GM21529 (cell line): ENCODE results near the gene CCDC102A.

Experiments used
- ATAC-seq: cut with Tn5 transposase; IDR thresholded peaks from one replicate; pipeline ENCODE4 v1.9.1; 2021; ENCODE audit not compliant: unreplicated experiment

CCDC102A gene

DNA sequence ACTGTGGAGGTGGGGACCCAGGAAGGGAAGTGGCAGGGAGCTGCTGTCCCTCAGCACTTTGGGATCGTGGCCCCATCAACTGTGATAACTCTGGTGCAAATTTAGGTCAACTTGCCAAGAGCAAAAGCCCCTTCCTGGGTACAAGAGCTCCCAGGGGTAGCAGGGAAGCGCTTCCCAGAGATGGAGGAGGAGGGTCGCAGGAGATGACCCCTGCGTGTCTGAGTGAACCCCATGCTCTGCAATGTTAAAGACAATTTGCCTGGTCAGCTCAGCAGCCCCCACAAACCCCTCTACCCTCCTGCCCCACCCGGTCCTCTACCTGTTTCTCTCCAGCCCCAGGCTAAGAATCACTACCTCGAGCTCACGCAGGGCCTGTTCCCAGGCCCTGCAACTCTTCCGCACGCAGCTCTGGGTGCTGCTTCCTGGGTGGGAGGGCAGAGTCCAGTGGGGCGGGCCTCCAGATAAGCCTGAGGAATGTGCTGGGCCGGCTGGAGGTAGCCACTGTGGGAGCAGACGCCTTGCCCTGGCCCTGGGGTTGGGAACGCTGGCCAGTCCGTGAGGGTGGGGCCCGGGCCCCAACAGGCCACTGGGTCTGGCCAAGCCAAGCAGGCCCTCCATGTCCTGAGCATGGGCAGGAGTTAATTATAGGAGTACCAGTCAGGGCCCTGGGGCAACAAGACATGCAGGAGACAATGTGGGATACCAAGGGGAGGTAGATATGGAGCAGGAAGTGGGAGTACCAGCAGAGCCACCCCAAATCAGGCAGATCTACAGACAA is 56.2 kb downstream of the CCDC102A start:
- ATAC-seq = no peak

DNA sequence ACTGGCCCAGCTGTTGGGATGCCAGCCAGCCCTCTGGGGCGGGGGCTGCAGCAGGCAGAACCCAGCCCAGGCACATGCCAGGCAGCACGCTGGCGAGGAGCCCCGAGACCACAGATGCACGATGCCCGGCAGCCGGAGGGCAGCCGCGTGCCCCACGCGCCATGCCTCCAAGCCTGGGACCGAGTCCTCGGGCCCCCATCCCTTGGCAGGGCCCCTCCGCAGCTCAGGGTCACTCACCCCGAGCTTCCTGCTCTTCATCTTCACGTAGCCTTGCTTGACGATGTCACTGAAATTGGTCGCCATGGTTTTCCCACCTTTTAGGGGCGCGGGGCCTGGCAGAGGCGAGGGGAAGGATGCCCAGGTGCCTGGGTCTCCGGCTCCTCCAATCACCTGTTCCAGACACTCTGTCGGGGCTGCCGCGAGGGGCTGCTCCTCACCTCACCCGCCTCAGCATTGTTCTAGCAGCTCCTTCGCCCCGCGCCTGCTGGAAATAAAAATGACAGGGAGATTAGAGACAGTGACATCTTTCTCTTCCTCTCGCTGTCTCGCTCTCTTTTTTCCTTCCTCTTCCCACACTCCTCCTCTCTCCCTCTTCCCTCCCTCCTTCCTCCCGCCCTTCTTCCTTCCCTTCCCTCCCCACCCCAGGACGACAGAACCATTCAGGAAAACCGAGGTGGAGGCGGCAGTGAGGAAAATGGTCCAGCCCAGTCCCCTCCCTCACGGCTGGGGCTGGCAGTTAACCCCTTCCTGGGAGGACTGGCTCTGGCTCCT is 57.0 kb downstream of the CCDC102A start:
- no peak for ATAC-seq

GRCh38 chr16:57478396-57479204 is 57.8 kb downstream of the CCDC102A start:
- no peak for ATAC-seq

DNA sequence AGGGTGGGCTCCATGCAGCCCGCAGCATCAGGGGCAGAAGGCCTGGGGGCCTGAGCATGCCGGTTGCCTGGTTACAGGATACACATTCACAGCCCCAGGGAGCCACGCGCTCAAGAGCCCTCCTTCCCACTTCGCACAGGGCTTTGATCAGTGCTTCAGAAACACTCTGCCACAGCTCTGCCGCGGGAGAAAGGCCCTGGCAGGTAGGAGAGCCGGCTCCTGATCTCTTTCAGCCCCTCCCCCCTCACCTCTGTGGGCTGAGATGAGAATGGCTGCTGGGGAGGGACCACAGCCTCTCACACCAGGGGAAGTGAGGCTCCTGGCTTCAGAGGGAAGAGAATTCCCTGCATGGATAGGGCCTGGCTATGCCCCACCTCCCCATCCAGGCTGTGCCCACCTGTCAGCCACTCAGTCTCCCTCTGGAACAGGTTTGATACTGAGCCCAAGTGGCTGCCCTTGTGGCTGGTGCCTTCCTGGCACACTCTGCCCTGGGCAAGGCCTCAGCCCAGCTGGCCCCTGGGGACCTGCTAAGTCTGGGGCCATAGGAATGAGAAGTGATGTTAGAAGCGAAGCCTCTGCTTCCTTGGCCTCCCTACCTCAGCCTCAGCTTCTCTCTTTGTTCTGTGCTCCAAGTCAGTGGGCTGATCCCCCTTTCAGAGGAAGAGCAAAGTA is 58.7 kb downstream of the CCDC102A start:
- no peak for ATAC-seq

DNA sequence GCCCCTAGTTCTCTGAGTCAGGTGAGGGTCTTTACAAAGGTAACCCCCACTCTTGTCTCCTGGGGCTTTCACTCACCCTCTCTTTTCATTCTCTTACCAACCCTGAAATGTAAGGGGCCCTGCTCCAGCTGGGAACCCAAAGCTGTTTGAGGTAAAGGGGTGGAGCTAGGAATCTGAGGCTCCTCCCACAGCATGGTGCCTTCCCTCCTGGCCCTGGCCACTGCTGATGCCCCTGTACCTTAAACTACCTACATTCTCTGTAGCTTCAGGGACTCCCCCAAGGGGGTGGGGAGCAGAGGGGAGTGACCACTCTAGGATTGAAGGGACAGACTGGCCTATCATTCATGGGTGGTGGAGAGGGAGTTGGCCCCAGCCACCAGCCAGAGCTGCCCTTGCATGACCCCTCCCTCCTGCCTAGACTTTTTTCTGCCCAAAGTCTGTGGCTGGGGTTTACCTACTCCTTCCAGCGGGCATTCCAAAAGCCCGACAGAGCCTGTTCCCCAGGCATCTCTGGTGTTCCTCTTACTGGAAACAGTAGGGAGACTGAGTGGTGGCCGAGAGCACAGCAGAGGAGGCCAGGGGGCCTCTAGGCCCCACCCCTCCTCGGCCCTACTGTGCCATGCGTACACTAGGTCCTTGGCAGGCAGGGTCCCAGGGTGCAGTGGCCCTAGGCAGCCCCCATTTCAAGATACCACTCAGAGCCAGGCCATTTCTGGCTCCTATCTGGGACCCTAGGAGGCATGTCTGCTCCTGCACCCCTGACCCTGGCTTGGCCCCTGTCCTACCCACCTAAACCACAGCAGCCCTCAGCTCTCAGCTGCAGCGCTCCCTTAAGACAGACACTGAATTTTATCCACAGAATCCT is 59.6 kb downstream of the CCDC102A start:
- no peak for ATAC-seq

DNA sequence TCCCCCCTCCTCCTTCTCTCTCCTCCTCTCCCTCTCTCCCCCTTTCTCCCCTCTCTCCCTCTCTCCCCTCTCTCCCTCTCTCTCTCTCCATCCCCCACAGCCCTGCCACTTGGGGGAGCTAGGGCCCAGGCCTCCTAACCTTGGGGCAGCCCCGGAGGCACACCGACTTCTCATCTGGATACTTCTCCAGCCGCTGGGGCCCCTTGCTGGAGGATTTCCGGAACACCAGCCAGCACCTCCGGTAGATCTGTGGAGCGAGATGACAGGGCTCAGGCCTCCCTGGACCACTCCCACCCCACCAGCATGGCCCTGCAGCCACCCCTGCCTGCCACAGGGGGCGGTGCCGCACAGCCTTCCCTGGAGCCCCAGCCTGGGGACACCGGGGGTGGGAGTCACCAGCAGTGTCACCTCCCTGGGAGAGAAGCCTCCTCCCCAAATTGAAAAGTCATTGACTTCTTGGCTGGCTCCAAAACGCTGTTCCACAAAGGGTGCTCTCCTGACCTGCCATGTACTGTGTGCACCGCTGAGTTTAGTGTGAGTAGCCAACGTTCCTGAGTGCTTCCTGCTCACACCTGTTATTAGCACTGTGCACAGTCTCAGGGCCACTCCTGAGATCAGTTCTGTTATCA is 60.5 kb downstream of the CCDC102A start:
- ATAC-seq = peak; percentile 96

DNA sequence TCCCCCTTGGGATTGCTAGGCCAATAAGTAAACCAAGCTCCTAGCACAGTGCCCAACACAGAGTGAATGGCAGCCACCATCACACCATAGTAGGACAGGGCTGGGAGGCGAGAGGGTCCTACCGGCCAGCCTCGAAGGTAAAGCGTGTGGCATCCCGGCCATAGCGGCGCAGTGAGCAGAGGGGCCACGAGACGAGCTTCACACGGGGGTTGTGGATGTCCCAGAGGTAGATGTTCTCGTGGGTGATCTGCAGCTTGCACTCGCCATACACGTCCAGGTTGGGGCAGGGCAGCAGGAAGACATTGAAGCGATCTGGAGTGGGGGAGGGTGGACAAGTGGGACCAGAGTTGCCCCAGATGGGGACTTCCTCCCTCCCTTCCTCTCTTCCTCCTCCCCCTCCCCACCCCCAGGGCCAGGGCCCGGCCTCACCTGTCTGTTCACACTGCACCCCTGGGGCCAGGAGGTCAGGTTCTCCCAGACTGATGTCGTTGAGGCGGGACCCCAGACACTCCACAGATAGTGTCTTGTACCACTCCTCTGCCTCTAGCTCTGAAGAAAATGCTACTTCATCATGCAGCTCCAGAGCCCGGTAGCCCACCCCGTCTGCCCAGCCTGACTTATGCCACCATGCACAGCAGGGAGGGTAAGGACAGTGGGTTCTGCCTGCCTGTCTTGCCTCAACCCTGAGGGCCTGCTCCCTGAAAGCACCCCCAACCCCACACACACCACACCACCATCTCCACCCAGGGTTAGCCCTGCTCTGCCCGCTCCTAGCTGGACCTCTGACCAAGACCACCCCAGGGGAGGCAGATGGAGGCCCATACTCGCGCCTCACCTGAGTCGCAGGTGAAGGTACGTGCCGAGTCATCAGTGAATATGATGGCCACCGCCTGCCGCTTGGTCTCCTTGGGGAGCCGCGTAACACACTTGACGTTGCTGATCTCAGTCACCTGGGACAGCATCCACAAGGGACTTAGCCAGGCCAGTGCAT is 61.4 kb downstream of the CCDC102A start:
- no peak for ATAC-seq

DNA sequence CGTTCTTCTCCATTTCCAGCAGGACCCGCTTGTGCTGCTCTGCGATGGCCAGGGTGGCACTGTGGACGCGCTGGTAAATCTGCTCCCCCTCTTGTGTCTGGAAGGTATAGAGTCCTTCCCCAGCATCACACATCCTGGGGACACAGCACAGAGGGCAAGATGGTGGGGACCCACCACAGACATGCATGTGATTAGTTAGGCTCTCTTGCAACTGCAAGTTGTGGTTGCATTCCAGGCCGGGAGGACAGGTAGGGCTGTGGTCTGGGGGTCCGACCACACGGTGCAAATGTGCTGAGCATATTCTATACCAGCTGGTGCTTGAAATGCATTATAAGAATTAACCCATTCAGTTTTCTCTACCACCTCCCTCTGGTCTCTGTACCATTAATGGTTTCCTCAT is 62.5 kb downstream of the CCDC102A start:
- ATAC-seq = no peak

GRCh38 chr16:57473176-57473840 is 63.1 kb downstream of the CCDC102A start:
- no peak for ATAC-seq

DNA sequence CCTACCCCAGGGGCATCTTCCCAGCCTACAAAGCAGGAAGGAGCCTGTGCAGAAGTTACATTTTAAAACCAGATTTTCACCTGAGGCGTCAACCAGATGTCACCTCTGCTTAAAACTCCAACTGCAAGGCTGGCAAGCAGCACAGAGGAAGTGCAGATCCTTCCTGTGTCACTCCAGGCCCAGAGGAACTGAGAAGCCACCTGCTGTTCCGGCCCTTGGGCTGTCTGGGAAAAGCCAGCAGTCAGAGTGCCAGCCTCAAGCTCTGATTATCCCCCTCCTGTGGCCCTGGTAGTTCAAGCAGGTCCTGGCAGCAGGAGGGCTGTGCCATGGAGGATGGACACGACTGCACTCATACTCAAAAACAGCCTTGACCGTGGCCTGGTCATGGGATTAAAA is 63.7 kb downstream of the CCDC102A start:
- no peak for ATAC-seq

GRCh38 chr16:57471852-57472664 is 64.3 kb downstream of the CCDC102A start:
- no peak for ATAC-seq

DNA sequence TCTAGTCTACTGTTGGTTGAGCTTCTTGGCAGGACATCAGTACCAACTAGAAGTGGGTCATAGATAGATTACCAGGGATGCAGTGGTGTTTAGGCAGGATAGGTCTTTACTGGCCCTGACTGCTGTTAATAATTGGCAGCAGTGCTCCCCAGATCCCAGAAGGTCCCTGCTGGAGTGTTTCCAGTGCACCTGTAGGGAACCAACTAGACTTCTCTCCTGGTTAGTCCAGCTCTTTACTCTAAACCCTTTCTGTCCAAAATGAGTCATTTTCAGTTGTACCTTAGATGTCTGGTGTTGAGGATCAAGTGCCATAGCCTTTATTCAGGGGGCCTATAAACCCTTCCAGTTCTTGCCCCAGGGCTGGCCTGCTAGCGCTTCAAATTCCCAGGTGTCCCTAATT is 65.2 kb downstream of the CCDC102A start:
- no peak for ATAC-seq

- ATAC-seq = no peak
Observed at GRCh38 chr16:57470711-57471110, 65.7 kb downstream of the CCDC102A start.

DNA sequence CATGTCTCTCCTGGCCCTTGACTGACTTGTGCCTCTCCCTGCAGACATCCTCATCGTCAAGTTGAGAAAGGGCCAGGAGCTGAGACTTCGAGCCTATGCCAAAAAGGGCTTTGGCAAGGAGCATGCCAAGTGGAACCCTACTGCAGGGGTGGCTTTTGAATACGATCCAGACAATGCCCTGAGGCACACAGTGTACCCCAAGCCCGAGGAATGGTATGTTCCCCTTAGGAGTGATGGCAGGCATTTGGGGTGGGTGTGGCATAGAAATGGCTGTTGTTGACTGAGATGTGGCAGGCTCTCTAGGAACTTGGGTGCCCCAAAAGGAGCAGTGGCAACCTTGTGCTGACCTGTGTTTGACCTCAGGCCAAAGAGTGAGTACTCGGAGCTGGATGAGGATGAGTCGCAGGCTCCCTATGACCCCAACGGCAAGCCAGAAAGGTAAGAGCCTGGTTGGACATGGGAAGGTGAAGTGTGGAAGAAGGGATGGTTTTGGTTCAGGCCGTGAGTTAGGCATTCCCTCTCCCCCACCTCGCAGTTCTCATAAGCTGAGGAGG is 66.4 kb downstream of the CCDC102A start:
- no peak for ATAC-seq

GRCh38 chr16:57469046-57469445 is 67.3 kb downstream of the CCDC102A start:
- ATAC-seq = no peak

DNA sequence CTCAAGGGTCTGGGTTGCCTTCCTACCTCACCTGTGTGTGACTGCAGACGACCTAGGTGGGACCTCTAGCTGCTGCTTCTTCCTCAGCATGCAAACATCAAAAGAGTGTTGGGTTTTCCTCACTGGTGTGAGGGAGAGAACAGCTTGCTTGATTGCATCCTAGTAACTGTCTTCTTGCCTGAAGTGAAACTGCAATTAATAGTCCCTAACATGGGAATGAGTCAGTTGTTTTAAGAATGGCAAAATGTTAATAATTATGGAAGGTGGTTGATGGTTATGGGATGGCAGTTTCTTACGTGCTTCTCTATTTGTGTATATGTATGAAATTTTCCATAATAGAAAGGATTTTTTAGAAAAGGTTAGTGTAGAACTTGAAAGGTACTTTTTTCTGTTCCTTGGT is 68.0 kb downstream of the CCDC102A start:
- ATAC-seq = no peak

DNA sequence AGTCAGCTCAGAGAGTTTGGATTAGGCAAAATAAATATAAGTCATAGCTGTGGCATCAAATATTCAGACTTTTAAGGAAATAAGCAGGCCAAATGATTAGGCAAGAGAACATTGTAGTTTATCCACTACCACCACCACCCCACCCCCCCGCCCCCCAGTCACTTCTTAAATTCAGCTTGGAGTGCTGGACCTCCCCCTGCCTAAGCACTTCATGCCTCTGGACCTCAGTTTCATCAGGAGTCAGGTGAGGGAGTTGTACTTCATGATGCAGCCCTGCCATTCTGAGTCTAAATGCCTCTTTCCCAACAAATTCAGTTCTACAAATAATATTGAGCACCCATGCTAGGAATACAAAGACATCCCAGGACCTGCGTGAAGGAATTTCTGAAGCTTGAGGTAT is 71.8 kb downstream of the CCDC102A start:
- no peak for ATAC-seq
